RWPE1 (cell line): Measurements from ENCODE around the gene FLT3LG.
A peak's percentile ranks its signal among the peaks of the same experiment; 100 is the strongest.

Source experiments
- CTCF ChIA-PET: fragments of 350-600 bp; sonication (Branson Sonifier 250); formaldehyde crosslinking; extraction: SDS; loops from one replicate; lab custom pipeline; 2021; lab: Yijun Ruan, JAX
- POLR2A ChIA-PET: fragments of 400-600 bp; formaldehyde crosslinking; extraction: SDS; loops from one replicate; lab custom pipeline; 2020; ENCODE audit warnings: antibody characterized with exemption; ENCODE audit not compliant: low non-redundant PET; lab: Yijun Ruan, JAX
- DNase-seq: peaks from one replicate; pipeline ENCODE4 v3.0.0; 2012; ENCODE audit warnings: low spot score
- H3K27ac ChIP-seq: fragments of 450-650 bp; 2 replicates; pipeline ENCODE4 v1.5.1; 2017
- CTCF ChIP-seq: fragments of 450-650 bp; conservative IDR thresholded peaks from 2 replicates; pipeline ENCODE4 v1.5.1; 2017; ENCODE audit warnings: low read depth, mild to moderate bottlenecking

The FLT3LG gene

GRCh38 chr19:49439836-49440235 lies 34.2 kb upstream of the FLT3LG start:
- no peak for DNase-seq
- ChIA-PET CTCF (interaction anchor here (0.6 kb wide), 1 partner anchor 92 kb away, joined by 5 read pairs; no protein-coding TSS in a partner anchor), POLR2A (no interaction called here)
- TF ChIP-seq CTCF = no peak
- no peak overlapping the region for H3K27ac ChIP-seq

- H3K27ac ChIP-seq = no peak overlapping the region
- ChIA-PET CTCF (interaction anchor here (0.7 kb wide), 1 partner anchor 48 kb away, joined by 3 read pairs; no protein-coding TSS in a partner anchor), POLR2A (no interaction called here)
- DNase-seq = no peak
- TF ChIP-seq CTCF = no peak
Observed at GRCh38 chr19:49440439-49441209, 33.4 kb upstream of the FLT3LG start.

GRCh38 chr19:49441210-49441959 lies 32.6 kb upstream of the FLT3LG start, which contains the start of gene SLC17A7:
TSS of gene SLC17A7 (minus strand) at chr19:49441527. CDS start at chr19:49441379, 148 bp downstream.
- H3K27ac ChIP-seq = peak within 1 kb of the TSS; percentile 84
- TF ChIP-seq CTCF = no peak
- POLR2A ChIA-PET = no interaction called here
- CTCF ChIA-PET = interaction anchor here (0.7 to 1.2 kb wide), 2 partner anchors 49 kb away, joined by 3 to 9 read pairs; no protein-coding TSS in a partner anchor
- peak; percentile 52 for DNase-seq

- ChIA-PET CTCF (interaction anchor here (0.9 to 1.2 kb wide), 2 partner anchors 15 to 50 kb away, joined by 3 to 9 read pairs; no protein-coding TSS in a partner anchor), POLR2A (no interaction called here)
- TF ChIP-seq CTCF = no peak
- peak overlapping the region; percentile 84 for H3K27ac ChIP-seq
- DNase-seq = no peak
Observed at GRCh38 chr19:49441960-49442350, 32.1 kb upstream of the FLT3LG start.

GRCh38 chr19:49442354-49442753 lies 31.7 kb upstream of the FLT3LG start:
- H3K27ac ChIP-seq = peak overlapping the region; percentile 84
- DNase-seq = no peak
- ChIA-PET POLR2A (no interaction called here), CTCF (interaction anchor here (0.9 to 1.2 kb wide), 3 partner anchors 15 to 50 kb away, joined by 3 to 9 read pairs (median 3); no protein-coding TSS in a partner anchor)
- no peak for TF ChIP-seq CTCF

- CTCF ChIA-PET = interaction anchor here (0.6 to 1.7 kb wide), 9 partner anchors 16 to 961 kb away, joined by 3 to 9 read pairs (median 3); no protein-coding TSS in a partner anchor
- peak overlapping the region; percentile 84 for H3K27ac ChIP-seq
- POLR2A ChIA-PET = no interaction called here
- DNase-seq = peak; percentile 86
- TF ChIP-seq CTCF = no peak
Observed at GRCh38 chr19:49442771-49443365, 31.1 kb upstream of the FLT3LG start.
